Measurements from ENCODE around the gene RPUSD1. TPM values are rescaled to one million over a fixed set of nuclear protein-coding genes. Genes with fewer than 3 reads are reported as not detected.

The RPUSD1 gene
- total RNA-seq, 1 donor from 2014 or later = 28.5 TPM

DNA sequence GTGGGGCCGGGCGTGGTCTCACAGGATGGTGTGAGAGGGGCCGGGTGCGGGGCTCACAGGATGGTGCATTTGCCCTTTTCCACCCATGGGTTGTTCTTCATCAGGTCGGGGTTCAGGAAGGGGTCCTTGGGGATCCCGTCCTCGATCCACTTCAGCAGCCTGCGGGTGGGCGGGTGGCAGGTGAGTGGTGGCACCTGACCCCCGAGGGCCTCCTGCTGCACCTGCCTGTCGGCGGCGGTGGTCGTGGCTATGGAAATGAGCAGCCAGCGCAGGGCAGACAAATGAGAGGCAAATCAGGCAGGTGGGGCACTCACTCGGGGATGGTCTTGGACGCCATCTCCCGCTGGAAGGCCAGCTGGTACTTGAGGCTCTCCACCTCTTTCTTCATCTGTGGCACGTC, 10.5 kb upstream of the RPUSD1 start:
- Mint-ChIP-seq H3K27me3 (ENCODE audit: unreplicated experiment) (no peaks in the 10 kb centered on the region), H3K9me3 (ENCODE audit: unreplicated experiment) (no peaks in the 10 kb centered on the region), H3K4me3 (ENCODE audit: unreplicated experiment) (no peak overlapping the region), H3K4me1 (ENCODE audit: low read depth, unreplicated experiment) (no peaks in the 10 kb centered on the region), H3K36me3 (ENCODE audit: unreplicated experiment) (no peaks in the 10 kb centered on the region), H3K27ac (ENCODE audit: unreplicated experiment) (no peak overlapping the region)
- DNase-seq = no peak
- TF ChIP-seq, protein P1, sequence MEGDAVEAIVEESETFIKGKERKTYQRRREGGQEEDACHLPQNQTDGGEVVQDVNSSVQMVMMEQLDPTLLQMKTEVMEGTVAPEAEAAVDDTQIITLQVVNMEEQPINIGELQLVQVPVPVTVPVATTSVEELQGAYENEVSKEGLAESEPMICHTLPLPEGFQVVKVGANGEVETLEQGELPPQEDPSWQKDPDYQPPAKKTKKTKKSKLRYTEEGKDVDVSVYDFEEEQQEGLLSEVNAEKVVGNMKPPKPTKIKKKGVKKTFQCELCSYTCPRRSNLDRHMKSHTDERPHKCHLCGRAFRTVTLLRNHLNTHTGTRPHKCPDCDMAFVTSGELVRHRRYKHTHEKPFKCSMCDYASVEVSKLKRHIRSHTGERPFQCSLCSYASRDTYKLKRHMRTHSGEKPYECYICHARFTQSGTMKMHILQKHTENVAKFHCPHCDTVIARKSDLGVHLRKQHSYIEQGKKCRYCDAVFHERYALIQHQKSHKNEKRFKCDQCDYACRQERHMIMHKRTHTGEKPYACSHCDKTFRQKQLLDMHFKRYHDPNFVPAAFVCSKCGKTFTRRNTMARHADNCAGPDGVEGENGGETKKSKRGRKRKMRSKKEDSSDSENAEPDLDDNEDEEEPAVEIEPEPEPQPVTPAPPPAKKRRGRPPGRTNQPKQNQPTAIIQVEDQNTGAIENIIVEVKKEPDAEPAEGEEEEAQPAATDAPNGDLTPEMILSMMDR (IDR thresholded peaks at IDR 0.05; ENCODE audit: partially characterized antibody, unreplicated experiment) = no peak

DNA sequence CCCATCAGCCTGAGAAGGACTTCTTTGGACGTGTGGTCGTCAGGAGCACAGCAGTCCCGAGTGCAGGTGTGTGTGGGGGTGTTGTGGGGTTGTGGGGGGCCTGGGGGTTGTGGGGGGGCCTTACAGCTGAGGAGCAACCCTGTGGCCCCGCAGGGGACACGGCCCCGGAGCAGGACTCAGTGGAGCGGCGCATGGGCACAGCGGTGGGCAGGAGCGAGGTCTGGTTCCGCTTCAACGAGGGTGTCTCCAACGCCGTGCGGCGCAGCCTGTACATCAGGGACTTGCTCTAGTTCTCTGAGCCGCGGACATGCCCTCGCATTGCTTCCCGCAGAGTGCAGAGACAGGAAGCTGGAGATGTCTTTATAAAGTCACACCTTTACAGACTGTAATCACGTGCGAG, 9.5 kb upstream of the RPUSD1 start:
- Mint-ChIP-seq H3K4me1 (ENCODE audit: low read depth, unreplicated experiment) (no peaks in the 10 kb centered on the region), H3K4me3 (ENCODE audit: unreplicated experiment) (no peak overlapping the region), H3K9me3 (ENCODE audit: unreplicated experiment) (no peaks in the 10 kb centered on the region), H3K27ac (ENCODE audit: unreplicated experiment) (no peak overlapping the region), H3K27me3 (ENCODE audit: unreplicated experiment) (no peaks in the 10 kb centered on the region), H3K36me3 (ENCODE audit: unreplicated experiment) (no peaks in the 10 kb centered on the region)
- TF ChIP-seq, protein P1 (IDR thresholded peaks at IDR 0.05; ENCODE audit: partially characterized antibody, unreplicated experiment) = no peak
- DNase-seq = no peak

DNA sequence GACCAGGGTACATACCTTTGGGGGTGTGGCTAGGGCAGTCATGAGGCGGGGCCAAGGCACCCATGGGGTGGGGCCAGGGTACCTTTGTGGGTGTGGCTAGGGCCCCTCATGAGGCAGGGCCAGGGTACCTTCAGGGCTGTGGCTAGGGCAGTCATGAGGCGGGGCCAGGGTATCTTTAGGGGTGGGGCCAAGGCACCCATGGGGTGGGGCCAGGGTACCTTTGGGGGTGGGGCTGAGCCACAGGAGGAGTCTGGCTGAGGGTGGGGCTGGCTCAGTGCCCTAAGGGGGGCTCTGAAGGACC, 8.9 kb upstream of the RPUSD1 start:
- H3K27me3 Mint-ChIP-seq (ENCODE audit: unreplicated experiment) = no peaks in the 10 kb centered on the region
- H3K4me3 Mint-ChIP-seq (ENCODE audit: unreplicated experiment) = no peak overlapping the region
- no peak for DNase-seq
- H3K36me3 Mint-ChIP-seq (ENCODE audit: unreplicated experiment) = no peaks in the 10 kb centered on the region
- no peaks in the 10 kb centered on the region for H3K9me3 Mint-ChIP-seq (ENCODE audit: unreplicated experiment)
- H3K4me1 Mint-ChIP-seq (ENCODE audit: low read depth, unreplicated experiment) = no peaks in the 10 kb centered on the region
- TF ChIP-seq, protein P1 (IDR thresholded peaks at IDR 0.05; ENCODE audit: partially characterized antibody, unreplicated experiment) = no peak
- H3K27ac Mint-ChIP-seq (ENCODE audit: unreplicated experiment) = no peak overlapping the region

DNA sequence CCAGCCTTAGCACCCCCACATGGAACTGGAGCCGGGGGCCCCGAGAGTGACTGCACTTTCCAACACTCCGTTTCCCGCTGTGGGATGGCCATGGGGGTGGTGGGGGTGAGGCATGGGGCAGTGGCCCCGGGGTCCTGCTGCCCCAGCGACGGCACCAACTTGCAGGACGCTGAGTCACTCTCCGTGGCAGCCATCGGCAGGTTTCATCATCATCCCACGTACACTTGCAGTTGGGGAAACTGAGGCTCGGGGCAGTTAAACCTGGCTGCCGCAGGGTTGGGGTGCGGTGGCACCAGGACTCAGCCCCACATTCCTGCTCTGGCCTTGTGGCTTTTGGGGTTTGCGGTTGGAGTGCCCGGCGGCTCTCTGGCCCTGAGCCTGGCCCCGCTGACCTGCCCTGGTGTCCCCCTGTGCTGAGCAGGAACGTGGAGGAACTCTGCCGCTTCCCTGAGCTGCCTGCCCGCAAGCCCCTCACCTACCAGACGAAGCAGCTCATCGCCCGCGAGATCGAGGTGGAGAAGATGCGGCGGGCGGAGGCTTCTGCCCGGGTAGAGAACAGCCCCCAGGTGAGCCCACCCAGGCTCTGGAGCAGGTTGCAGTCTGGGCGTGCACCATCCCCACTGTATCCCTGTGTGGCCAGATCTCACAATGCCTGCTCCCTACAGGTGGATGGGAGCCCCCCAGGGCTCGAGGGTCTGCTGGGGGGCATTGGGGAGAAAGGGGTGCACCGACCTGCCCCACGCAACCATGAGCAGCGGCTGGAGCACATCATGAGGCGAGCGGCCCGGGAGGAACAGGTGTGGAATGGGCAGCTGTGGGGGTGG, 8.3 kb upstream of the RPUSD1 start:
- Mint-ChIP-seq H3K27me3 (ENCODE audit: unreplicated experiment) (peaks cover 2% of the 10 kb centered on the region), H3K4me1 (ENCODE audit: low read depth, unreplicated experiment) (no peaks in the 10 kb centered on the region), H3K9me3 (ENCODE audit: unreplicated experiment) (peaks cover 2% of the 10 kb centered on the region), H3K4me3 (ENCODE audit: unreplicated experiment) (no peak overlapping the region), H3K27ac (ENCODE audit: unreplicated experiment) (no peak overlapping the region), H3K36me3 (ENCODE audit: unreplicated experiment) (no peaks in the 10 kb centered on the region)
- DNase-seq = no peak
- TF ChIP-seq, protein P1 (IDR thresholded peaks at IDR 0.05; ENCODE audit: partially characterized antibody, unreplicated experiment) = no peak

DNA sequence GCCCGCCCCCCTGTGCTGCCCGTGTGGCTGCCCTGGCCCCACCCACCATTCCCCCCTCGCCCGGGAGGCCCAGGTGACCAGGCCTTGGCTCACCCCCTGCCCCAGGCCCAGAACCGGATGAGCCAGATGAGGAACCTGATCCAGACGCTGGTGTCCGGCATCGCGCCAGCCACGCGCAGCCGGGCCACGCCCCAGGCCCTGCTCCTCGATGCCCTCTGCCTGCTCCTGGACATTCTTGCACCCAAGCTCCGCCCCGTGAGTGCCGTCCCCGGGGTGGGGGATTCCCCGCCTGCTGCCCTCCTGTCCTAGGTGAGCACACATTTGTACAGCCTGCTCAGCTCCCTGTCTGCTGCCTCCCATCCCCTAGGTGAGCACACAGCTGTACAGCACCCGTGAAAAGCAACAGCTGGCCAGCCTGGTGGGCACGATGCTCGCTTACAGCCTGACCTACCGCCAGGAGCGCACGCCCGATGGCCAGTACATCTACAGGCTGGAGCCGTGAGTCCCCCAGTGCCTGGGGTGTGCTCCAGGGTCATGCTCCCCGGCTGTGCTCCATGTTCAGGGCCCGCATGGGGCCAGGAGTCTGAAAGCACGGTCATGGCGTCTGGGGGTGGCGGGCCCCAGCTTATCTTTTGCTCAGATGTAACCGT, 7.5 kb upstream of the RPUSD1 start:
- TF ChIP-seq, protein P1 (IDR thresholded peaks at IDR 0.05; ENCODE audit: partially characterized antibody, unreplicated experiment) = no peak
- Mint-ChIP-seq H3K4me3 (ENCODE audit: unreplicated experiment) (no peak overlapping the region), H3K27me3 (ENCODE audit: unreplicated experiment) (peaks cover 5% of the 10 kb centered on the region), H3K27ac (ENCODE audit: unreplicated experiment) (no peak overlapping the region), H3K4me1 (ENCODE audit: low read depth, unreplicated experiment) (no peaks in the 10 kb centered on the region), H3K9me3 (ENCODE audit: unreplicated experiment) (peaks cover 5% of the 10 kb centered on the region), H3K36me3 (ENCODE audit: unreplicated experiment) (no peaks in the 10 kb centered on the region)
- no peak for DNase-seq

All from glutamatergic neuron (in vitro differentiated cells).